Loucy (cell line): ENCODE results near the gene WDR88.

Source experiments
- H2AFZ ChIP-seq: fragments of 200-600 bp; sonication (generic); 2 replicates; pipeline ENCODE4 v1.6.0; 2016; ENCODE audit warnings: antibody characterized with exemption, mild to moderate bottlenecking, low read length, moderate library complexity
- H3F3A ChIP-seq: fragments of 200-600 bp; 2 replicates; pipeline ENCODE4 v1.6.0; 2016; ENCODE audit warnings: antibody characterized with exemption, low read depth, mild to moderate bottlenecking
- H3K27me3 ChIP-seq: fragments of 200-600 bp; sonication (generic); 2 replicates; pipeline ENCODE4 v1.6.1; 2014; ENCODE audit warnings: low read length, mild to moderate bottlenecking; ENCODE audit not compliant: insufficient read depth, poor library complexity, severe bottlenecking
- H3K36me3 ChIP-seq: fragments of 200-600 bp; sonication (generic); 2 replicates; pipeline ENCODE4 v1.6.1; 2016; ENCODE audit warnings: low read length; ENCODE audit not compliant: insufficient read depth
- H3K4me1 ChIP-seq: fragments of 200-600 bp; sonication (generic); 2 replicates; pipeline ENCODE4 v1.5.1; 2014; ENCODE audit warnings: low read length, mild to moderate bottlenecking; ENCODE audit not compliant: insufficient read depth, poor library complexity, severe bottlenecking
- H3K4me2 ChIP-seq: fragments of 200-600 bp; sonication (generic); 2 replicates; pipeline ENCODE4 v1.6.0; 2014; ENCODE audit warnings: antibody characterized with exemption, low read length, low read depth, mild to moderate bottlenecking; ENCODE audit not compliant: poor library complexity, severe bottlenecking
- H3K4me3 ChIP-seq: fragments of 200-600 bp; sonication (generic); 2 replicates; pipeline ENCODE4 v1.5.1; 2014; ENCODE audit warnings: low read length, mild to moderate bottlenecking, mixed read lengths; ENCODE audit not compliant: poor library complexity, severe bottlenecking
- H3K79me2 ChIP-seq: fragments of 200-600 bp; sonication (generic); 2 replicates; pipeline ENCODE4 v1.6.1; 2014; ENCODE audit warnings: low read length; ENCODE audit not compliant: insufficient read depth
- H3K9ac ChIP-seq: fragments of 200-600 bp; sonication (generic); 2 replicates; pipeline ENCODE4 v1.6.0; 2014; ENCODE audit warnings: mild to moderate bottlenecking, low read depth, low read length, moderate library complexity; ENCODE audit not compliant: poor library complexity, severe bottlenecking
- H3K9me2 ChIP-seq: fragments of 200-600 bp; sonication (generic); replicated peaks from 2 replicates; pipeline ENCODE4 v1.6.1; 2016; ENCODE audit warnings: low read depth, low read length, mixed read lengths
- H3K9me3 ChIP-seq: fragments of 200-600 bp; sonication (generic); 2 replicates; pipeline ENCODE4 v1.6.1; 2014; ENCODE audit warnings: mild to moderate bottlenecking, antibody characterized with exemption, low read length, low read depth; ENCODE audit not compliant: insufficient read depth
- H4K20me1 ChIP-seq: fragments of 200-600 bp; sonication (generic); 2 replicates; pipeline ENCODE4 v1.6.0; 2014; ENCODE audit warnings: antibody characterized with exemption, low read length, mild to moderate bottlenecking; ENCODE audit not compliant: insufficient read depth, poor library complexity, severe bottlenecking
- EZH2phosphoT487 ChIP-seq: fragments of 200-600 bp; IDR thresholded peaks from 2 replicates; pipeline ENCODE4 v1.6.1; 2018; ENCODE audit warnings: antibody characterized with exemption, mild to moderate bottlenecking, moderate library complexity, borderline replicate concordance
- TF ChIP-seq, protein P1 (sequence below): fragments of 200-600 bp; sonication (generic); conservative IDR thresholded peaks from 2 replicates; pipeline ENCODE4 v1.5.1; 2014; ENCODE audit warnings: mild to moderate bottlenecking, antibody characterized with exemption, low read length

Gene WDR88

GRCh38 chr19:33177417-33177979 lies 45.6 kb downstream of the WDR88 start:
- H3K9me3 ChIP-seq, result no peaks in the 10 kb centered on the region
- H3K27me3 ChIP-seq, result no peaks in the 10 kb centered on the region
- H2AFZ ChIP-seq, result peak overlapping the region; percentile 88
- H3F3A ChIP-seq, result no peaks in the 10 kb centered on the region
- peak overlapping the region; percentile 60 for H3K9ac ChIP-seq
- no peaks in the 10 kb centered on the region for H3K36me3 ChIP-seq
- H4K20me1 ChIP-seq, result no peaks in the 10 kb centered on the region
- no peak for TF ChIP-seq EZH2phosphoT487
- TF ChIP-seq, protein P1, sequence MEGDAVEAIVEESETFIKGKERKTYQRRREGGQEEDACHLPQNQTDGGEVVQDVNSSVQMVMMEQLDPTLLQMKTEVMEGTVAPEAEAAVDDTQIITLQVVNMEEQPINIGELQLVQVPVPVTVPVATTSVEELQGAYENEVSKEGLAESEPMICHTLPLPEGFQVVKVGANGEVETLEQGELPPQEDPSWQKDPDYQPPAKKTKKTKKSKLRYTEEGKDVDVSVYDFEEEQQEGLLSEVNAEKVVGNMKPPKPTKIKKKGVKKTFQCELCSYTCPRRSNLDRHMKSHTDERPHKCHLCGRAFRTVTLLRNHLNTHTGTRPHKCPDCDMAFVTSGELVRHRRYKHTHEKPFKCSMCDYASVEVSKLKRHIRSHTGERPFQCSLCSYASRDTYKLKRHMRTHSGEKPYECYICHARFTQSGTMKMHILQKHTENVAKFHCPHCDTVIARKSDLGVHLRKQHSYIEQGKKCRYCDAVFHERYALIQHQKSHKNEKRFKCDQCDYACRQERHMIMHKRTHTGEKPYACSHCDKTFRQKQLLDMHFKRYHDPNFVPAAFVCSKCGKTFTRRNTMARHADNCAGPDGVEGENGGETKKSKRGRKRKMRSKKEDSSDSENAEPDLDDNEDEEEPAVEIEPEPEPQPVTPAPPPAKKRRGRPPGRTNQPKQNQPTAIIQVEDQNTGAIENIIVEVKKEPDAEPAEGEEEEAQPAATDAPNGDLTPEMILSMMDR, result peak; percentile 45
- H3K79me2 ChIP-seq, result peaks cover 16% of the 10 kb centered on the region; the same call in 1 of the 2 replicates
- H3K4me1 ChIP-seq, result peaks cover 27% of the 10 kb centered on the region
- no peaks in the 10 kb centered on the region for H3K9me2 ChIP-seq
- H3K4me3 ChIP-seq, result peak overlapping the region; percentile 91
- peak overlapping the region; percentile 86 for H3K4me2 ChIP-seq

GRCh38 chr19:33186431-33187182 lies 54.7 kb downstream of the WDR88 start:
- Histone ChIP-seq H3K9me2 (no peaks in the 10 kb centered on the region), H3K9ac (peak overlapping the region; percentile 44), H3K4me1 (peaks cover 10% of the 10 kb centered on the region), H3K27me3 (no peaks in the 10 kb centered on the region), H4K20me1 (no peaks in the 10 kb centered on the region), H3K36me3 (no peaks in the 10 kb centered on the region), H3F3A (no peaks in the 10 kb centered on the region), H2AFZ (peak overlapping the region; percentile 61), H3K79me2 (no peaks in the 10 kb centered on the region), H3K4me3 (no peak overlapping the region), H3K9me3 (no peaks in the 10 kb centered on the region), H3K4me2 (peak overlapping the region; percentile 34)
- no peak for TF ChIP-seq EZH2phosphoT487
- TF ChIP-seq, protein P1, result no peak

DNA sequence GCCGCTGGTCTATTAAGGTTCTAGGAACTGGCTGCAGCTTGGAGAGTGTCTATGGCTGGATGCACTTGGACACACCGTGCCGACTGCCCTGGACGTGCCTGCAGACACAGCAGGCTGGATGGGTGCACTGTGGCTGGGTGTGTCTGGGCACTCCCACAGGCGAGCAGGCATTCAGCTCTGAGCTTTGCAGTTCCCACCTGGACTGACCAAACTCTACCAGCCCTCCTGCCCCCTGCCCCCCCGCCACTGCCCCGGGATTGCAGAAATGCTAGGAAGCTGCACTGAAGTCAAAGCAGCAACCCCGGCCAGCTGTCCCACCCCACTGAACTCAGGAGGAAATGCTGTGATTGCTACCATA lies 55.2 kb downstream of the WDR88 start:
- no peak overlapping the region for H3K4me2 ChIP-seq
- H3K27me3 ChIP-seq, result no peaks in the 10 kb centered on the region

More for the DNA sequence above, 55.2 kb downstream of the WDR88 start:
- Histone ChIP-seq H2AFZ (no peak overlapping the region), H3F3A (no peaks in the 10 kb centered on the region), H4K20me1 (no peaks in the 10 kb centered on the region), H3K9me2 (no peaks in the 10 kb centered on the region), H3K4me3 (no peak overlapping the region), H3K9me3 (no peaks in the 10 kb centered on the region), H3K36me3 (no peaks in the 10 kb centered on the region), H3K79me2 (no peaks in the 10 kb centered on the region), H3K9ac (no peak overlapping the region), H3K4me1 (peaks cover 10% of the 10 kb centered on the region)
- TF ChIP-seq EZH2phosphoT487, result no peak
- TF ChIP-seq, protein P1, result no peak
